HG03196 (cell line): ENCODE data around the gene RPS23.

Experiments
- ATAC-seq: cut with Tn5 transposase; IDR thresholded peaks from one replicate; pipeline ENCODE4 v1.9.1; 2021; ENCODE audit not compliant: unreplicated experiment

Gene RPS23

GRCh38 chr5:82246960-82247574 lies 31.1 kb downstream of the RPS23 start:
- no peak for ATAC-seq

GRCh38 chr5:82244854-82245635 lies 33.1 kb downstream of the RPS23 start:
- no peak for ATAC-seq

GRCh38 chr5:82244151-82244550 lies 34.0 kb downstream of the RPS23 start:
- ATAC-seq, result no peak

- no peak for ATAC-seq
Measured at GRCh38 chr5:82234885-82235284, 43.3 kb downstream of the RPS23 start.

GRCh38 chr5:82225525-82226172 lies 52.5 kb downstream of the RPS23 start:
- ATAC-seq, result peak; percentile 82
